COLO829 (cell line): ENCODE measurements around the gene IGSF6.
"Not testable (repeated sequence)": the region's sequence is repeated elsewhere in the genome, so short reads cannot be mapped to it uniquely, and the experiment has no call there.

Experiments used
- DNase-seq: peaks from one replicate; pipeline ENCODE4 v3.0.0; 2012; ENCODE audit warnings: low spot score

IGSF6 gene

DNA sequence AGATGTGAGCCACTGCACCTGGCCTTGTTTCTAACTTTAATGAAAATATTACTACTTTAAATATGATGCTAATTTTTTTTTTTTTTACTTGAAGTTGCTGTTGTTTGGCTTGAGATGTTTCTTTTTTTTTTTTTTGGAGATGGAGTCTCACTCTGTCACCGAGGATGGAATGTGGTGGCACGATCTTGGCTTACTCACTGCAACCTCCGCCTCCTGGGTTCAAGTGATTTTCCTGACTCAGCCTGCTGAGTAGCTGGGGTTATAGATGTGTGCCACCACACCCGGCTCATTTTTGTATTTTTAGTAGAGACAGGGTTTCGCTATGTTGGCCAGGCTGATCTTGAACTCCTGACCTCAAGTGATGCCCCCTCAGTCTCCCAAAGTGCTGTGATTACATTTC is 23.6 kb downstream of the IGSF6 start:
- DNase-seq, result no peak

DNA sequence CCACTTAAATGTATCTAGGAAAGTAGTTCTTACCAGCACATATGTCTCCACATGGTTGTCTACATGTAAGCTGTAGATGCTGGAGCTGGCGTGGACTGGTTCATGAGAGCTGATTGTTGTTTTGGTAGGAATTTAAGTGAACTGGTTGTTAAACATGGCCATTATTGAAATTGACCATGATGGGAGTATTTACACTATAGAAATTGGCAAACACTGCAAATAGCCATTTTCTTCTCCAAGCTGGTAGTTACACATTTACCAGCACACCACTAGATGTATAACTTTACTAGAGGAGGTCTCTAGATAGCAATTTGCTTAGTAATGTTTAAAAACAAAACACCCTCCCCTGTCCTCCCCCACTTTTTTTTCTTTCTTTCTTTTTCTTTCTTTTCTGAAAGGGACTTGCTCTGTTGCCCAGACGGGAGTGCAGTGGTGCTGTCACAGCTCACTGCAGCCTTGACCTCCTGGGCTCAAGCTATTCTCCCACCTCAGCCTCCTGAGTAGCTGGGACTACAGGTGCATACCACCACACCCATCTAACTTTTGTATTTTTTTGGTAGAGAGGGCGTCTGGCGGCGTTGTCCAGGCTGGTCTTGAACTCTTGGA is 24.2 kb downstream of the IGSF6 start:
- DNase-seq, result no peak

DNA sequence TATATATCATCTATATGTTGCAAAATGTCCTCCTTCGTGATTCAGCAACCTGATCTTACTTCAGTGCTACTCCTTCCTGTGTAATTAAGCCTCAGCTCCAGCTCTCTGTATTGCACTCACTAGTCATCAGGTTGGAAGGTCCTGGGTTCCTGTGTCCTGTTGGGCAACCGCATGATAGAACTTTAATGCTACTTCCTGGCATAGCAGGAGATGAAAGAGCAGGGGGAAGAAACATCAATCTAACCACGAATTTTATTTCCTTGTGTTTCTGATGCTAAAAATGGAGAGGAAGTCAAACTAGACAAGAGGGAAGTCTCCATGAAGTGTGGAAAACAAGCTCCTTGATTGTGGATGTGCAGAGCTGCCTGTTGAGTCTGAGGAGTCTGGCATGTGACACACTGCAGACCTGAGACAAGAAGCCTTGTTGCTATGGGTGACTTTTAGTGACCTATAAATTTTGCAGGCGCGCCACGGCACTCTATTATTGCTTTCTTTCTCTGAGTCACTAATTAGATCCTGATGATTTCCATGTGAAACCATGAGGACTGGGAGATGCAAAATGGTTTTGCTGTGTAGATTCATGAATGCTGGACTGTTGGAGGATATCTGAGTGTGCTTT is 25.6 kb downstream of the IGSF6 start:
- peak; percentile 96 for DNase-seq

DNA sequence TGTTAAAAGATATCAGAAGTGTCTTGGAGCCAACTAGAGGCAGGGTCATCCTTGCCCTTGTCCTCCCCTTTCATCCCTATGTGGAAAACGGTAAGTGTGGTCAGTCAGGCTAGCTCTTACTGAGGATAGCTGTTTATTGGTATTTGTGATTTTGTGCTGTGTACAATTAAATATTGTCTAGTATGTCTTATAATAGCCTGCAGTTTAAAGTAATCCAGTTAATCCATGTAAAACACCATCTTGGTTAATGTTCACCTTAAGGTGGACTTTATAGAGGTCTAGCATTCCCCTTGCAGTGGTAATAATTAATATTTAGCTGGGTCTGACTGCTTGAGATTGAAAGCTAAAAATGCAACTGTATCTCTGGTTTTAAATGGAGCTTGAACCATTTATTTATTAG is 27.4 kb downstream of the IGSF6 start:
- DNase-seq, result no peak

DNA sequence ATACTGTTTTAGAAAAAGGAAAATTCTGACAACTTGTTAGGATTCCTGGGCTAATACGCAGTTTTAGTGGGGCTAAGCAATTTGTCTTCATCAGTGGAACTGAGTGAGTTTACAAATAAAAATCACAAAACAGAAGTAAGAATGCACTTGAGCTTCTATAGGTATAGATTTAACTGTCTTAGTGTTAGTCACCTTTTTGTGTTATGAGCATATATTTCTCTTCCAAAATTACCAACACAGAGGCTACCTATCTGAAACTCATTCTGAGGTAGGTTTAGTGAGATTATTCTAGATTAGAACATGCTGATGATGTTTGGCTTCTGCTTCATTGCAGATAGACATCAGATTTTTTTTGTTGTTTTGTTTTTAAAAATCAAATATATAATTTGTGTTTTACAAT is 29.9 kb downstream of the IGSF6 start:
- DNase-seq, result no peak

DNA sequence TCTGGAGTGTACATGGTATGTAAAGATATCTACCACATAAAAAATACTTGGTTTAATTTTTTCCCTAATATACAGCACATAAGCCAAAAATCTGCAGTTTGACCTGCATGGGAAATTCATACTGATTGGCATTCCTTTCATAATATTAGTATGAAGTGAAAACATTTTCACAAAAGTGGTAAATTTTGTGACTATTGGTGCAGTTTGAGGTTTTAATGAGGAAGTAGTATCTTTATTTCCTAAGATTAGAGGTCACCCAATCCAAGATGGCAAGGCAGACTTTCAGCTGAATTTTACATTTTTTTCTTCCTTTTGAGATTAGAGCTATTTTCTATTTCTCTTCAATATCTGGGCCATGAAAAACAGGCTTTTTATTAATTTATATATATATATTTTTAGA is 31.8 kb downstream of the IGSF6 start:
- no peak for DNase-seq

DNA sequence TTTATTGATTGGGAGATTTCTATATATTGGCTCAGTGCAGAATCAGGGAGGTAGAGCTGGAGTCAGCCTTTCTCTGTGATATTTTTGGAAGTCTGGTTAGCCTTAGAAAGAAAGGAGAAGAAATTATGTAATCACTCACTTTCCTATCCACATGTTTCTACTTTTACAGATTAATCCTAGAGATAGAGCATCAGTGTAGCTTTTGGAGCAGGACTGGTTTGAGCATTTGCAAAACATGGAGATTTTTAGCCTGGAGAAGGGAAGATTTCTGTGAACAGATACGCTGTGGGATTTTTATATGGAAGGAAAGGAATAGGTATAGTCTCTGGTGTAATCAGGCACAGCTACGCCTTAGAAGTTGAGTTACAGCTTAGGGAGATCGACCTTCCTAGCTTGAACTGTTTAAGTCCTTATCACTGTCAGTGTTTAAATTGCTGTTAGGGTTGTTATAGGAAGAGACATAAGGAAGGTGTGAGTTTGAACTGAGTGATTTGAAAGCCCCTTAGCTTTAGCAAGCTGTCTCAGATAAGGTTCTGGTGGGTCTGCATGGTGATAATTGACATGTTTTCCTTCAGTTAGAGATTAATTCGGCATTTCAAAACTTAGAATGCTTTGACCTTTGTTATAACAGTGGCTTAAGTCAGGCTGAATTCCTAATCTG is 32.5 kb downstream of the IGSF6 start:
- no peak for DNase-seq

DNA sequence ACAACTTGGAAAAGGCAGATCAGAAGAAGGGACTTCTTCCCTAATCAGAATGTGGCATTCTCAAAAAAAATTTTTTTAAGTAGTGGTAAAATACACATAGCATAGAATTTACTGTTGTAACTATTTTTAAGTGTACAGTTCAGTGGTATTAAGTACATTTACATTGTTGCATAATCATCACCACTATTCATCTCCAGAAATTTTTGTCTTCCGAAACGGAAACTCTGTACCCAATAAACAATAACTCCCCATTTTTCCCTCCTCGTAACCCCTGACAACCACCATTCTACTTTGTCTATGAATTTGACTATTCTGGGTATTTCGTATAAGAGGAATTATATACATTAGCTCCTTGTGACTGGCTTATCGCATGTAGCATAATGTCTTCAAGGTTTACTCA is 34.1 kb downstream of the IGSF6 start:
- no peak for DNase-seq

DNA sequence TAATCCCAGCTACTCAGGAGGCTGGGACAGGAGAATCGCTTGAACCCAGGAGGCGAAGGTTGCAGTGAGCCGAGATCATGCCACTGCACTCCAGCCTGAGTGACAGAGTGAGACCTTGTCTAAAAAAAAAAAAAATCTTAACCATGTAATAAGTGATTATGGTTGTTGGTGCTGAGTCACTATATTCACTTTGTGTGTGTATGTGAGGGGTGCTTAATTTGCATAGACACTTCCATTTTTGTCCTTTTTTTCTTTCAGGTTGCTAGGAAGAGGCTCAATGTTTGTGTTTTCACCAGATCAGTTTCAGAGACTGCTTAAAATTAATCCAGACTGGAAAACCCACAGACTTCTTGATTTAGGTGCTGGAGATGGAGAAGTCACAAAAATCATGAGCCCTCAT is 34.8 kb downstream of the IGSF6 start:
- no peak for DNase-seq

DNA sequence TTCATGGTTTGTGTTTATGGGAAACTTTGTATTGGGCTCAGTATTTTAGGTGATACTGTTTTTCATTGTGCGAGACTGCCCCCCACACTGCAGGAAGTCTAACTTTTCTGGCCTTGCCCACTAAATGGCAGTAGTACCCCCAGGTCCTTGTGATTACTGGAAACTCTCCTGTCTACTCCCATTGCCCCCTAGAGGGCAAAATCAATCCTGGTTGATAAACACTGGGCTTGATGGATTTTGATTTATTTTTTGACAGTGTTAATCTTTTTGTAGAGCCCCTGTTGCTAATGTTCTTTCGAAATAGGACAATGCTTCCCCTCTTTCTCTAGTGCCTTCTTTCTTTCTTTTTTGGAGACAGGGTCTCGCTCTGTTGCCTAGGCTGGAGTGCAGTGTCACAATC is 37.5 kb downstream of the IGSF6 start:
- no peak for DNase-seq

DNA sequence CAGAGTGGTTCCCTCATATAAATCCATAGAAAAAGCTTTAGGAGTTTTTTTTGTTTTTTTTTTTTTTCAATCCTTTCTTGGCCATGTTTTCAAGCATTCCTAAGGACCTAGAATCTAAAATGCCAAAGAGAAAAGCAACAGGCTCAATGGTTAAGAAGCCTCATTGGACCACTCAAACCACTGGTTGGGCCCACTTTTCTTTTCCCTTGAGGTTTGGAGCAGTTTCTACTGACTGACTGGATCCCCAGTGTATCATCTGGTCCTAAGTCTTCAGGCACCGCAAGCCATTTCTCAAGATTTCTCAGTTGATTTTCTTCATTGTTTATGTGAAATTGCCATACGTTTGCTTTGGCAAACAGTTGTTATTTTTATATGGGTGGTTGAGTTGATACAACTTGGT is 38.6 kb downstream of the IGSF6 start:
- DNase-seq, result no peak

DNA sequence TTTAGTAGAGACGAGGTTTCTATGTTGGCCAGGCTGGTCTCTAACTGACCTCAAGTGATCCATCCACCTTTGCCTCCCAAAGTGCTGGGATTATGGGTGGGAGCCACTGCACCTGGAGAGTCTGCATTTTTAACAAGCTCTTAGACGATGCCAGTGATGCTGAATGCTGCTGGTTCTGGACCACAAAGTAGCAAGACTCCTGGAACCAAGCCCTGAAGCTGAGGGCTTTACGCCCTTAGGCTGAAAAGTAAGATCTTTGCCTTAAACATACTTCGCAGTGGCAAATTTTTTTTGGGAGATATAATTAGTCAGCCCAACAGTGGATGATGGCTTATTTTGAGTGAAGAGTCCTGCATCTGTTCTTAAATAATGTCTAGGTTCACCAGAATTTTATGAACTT is 39.0 kb downstream of the IGSF6 start:
- no peak for DNase-seq

DNA sequence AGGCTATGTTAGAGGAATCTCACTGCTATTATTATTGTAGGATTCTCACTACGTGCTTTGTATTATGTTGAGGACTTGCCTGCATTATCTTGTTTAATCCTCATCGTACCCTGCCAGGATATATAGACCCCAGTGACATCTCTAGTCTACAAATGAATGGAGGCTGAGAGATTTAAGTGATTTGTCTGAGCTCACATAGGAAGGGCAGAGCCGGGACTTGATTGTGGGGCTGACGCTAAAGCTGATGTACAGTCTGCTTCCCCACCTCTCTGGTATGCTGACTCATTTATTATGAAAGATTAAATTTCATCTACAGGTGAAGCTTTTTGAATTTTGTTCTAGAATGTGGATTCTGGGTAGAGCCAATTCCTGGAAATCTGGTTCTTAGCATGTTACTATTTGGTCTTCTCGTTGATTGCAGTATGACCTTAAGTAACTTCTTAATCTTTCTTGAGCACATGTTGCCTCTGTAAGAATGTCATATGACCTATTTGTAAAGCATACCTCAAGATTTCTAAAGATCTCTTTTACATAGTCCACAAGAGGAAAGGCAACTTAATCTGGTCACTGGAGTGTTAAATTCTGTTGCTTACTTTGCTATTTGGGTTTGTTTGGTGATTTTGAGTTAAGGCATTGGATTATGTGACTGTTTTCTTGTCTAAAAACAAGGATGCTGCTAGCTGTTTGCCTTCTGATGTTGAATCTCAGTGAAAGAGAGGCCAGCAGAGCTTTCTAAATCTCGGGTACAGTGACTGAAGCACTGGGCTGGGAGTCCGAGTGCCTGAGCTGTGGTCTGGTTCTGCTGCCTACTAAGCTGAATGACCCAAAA is 40.6 kb downstream of the IGSF6 start:
- no peak for DNase-seq

DNA sequence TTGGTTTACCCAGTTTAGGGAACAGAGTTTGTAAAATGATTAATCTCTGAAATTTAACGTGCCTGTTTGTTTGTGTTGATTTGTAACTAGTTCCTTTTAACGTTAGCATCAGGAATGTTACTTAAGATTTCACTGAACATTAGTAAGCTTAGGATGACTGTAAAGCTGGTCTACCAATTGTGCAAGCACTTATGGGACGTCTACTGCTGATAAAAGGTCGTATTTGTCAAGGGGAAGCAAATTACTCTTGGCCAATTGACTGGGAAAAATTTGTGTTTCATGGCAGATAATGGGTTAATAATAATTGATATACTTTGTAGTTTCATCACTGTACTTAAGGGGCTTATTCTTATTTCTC is 41.2 kb downstream of the IGSF6 start:
- no peak for DNase-seq

DNA sequence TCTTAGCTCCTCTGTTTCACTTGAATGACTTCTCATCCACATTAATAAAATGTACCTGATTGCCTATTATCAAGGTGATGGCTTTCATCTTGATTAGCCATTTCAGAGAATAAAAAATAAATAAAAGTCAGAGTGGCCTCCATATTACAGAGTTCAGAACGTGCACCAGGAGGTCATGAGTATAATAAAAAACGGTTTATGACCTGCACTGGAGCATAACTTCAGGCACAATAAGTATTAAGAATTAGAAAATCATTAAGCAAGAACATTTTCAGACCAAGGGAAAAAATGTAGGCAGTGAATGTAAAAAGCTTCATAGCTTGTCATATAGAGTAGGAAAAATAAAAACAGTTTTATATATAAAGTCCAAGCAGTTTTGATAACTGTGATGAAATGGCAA is 41.6 kb downstream of the IGSF6 start:
- DNase-seq, result no peak

DNA sequence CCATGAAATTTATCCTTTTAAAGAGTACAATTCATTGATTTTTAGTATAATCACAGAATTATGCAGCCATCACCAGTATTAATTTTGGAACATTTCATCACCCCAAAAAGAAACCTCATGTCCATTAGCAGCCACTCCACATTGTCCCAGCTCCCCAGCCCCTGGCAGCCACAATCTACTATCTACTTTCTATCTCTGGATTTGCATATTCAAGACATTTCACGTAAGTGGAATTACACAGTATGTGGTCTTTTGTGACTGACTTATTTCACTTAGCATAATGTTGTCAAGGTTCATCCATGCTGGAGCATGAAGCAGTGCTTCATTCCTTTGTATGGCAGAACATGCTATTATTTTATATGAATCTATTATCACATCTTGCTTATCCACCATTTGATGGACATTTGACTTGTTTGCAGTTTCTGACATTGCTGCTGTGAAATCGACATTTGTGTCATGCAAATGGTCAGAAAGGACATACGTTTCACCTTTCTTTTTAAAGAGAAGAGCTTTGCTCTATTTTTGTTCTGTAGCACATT is 42.3 kb downstream of the IGSF6 start:
- no peak for DNase-seq

DNA sequence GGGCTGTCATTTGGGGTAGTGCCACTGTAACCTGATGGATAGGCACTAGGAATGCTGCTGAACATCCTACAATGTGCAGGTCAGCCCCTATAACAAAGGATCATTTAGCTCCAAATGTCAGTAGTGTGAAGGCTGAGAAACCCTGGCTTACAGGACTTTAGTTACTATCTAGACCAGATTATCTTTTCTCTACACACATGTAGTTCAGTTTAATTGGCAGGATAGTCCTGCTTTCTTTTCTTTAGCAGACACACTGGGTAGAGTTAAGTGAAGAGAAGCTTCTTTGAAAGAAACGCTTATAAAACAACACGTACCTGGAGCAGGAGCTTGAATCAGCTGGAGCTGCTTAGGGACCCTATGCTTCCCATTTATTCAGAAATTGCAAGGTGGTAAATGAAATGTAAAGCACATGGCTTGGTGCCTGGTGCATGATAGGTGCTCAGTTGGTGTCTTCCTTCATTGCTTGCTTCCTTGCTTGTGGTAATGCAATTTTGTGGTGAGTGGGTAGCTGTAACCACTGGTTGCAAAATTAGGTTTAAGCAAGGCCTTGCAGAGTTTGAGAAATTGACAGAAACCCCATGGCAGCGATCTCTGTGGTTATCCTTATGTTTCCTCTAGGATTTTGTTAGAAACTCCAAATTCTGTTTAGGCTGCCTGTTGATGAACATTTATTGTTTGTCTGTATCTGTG is 43.6 kb downstream of the IGSF6 start:
- no peak for DNase-seq

DNA sequence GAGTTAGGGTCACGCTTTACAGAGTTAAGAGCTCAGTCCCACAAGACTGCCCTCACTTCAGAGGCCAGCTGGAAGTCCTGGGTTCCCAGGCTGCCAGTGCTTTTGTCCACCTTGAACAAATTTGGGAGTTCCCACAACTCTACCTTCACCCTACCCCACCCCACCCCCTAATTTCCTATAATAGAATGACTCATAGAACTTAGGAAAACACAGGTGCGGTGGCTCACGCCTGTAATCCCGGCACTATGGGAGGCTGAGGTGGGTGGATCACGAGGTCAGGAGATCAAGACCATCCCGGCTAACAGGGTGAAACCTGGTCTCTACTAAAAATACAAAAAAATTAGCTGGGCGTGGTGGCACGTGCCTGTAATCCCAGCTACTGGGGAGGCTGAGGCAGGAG is 46.6 kb downstream of the IGSF6 start:
- not testable (repeated sequence) for DNase-seq

DNA sequence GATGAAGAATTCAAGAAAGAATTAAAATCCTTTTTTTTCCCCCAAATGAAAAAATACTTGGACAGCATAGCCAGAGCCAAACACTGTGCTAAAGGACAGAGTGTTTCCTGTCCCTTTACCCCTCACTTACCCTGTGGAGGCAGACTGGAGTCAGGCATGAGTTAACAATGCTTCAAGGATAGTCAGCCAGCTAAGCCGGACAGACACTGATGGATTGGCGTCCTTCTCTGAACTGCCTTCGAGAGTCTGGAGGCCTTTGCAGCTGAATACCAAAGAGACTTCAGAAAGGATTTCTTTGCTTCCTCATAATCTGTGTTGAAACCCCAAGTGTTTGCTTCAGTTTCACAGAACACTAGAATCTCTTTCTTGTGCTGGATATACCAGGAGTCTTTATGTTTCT is 48.5 kb downstream of the IGSF6 start:
- no peak for DNase-seq

DNA sequence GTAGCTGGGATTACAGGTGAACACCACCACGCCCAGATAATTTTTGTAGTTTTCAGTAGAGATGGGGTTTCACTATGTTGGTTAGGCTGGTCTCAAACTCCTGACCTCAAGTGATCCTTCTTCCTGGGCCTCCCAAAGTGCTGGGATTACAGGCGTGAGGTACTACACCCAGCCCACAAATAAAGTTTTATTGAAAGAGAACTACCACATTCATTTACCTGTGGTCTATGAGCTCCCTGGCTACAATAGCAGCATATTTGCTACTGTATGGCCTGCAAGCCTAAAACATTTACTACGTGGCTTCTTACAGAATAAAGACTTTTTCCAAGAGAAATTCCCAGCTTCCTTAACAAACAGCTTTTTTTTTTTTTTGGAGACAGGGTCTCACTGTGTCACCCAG is 49.6 kb downstream of the IGSF6 start:
- no peak for DNase-seq

DNA sequence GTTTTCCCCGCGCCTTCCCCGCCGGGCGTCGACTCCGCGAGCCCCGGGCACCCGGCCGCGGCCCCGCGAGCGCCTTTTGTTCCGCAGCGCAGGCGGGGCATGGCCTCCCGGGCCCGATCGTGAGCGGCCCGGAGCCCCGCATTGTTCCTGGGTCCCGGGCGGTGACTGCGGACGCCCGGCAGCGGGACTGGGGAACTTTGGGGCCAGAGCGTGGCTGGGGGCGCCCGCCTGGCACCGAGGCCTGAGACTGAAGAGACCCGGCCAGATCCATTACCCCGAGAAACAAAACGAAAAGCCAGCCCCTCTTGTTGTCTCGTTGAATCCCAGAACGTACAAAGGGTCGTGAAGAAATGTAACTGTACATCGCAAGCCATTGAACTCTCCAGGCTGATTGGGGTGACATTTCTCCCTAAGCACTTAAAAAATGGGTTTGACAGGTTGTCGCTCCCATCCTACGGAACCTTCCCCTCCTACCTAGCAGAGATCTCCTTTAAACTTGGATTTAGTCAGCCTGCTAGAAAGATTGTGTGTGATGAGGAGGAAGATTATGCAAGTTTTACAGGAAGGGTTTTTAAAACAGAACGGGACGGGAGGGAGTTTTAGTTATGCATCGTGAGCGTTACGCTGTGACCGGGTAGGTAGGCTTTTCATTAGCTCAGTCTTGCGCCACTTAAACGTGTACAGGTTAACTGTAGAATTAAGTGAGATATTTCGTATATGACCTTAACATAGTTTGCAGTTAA is 52.2 kb downstream of the IGSF6 start:
- DNase-seq, result no peak
